ENCODE data around the gene CAD.

GRCh38 chr2:27245626-27246025, 28.5 kb downstream of the CAD start:
- no peak for TF ChIP-seq CTCF (IDR thresholded peaks at IDR 0.05)
- TF ChIP-seq POLR2A (IDR thresholded peaks at IDR 0.05): no peak

Measured in Peyer's patch (tissue), 4 donors.